H1 (cell line): ENCODE measurements around the gene LRP1.

Experiments used
- CTCF ChIP-seq, 3 experiments: IDR thresholded peaks; 1 replicate in 2 of 3; 2 replicates in 1 of 3; pipeline versions ENCODE4 v1.5.1 to v1.6.1; 2011; ENCODE audit warnings: low read length in 3 of 3, mild to moderate bottlenecking in 3 of 3, inconsistent platforms in 2 of 3, low read depth in 1 of 3, moderate library complexity in 1 of 3; ENCODE audit not compliant: insufficient read depth in 1 of 3; ENCODE audit errors: control extremely low read depth in 1 of 3
- HDAC2 ChIP-seq, 2 experiments: fragments of 300-600 bp in 1 of 2; sonication (generic) in 1 of 2; IDR thresholded peaks; 2 replicates each; pipeline ENCODE4 v1.6.1; 2011 to 2012; ENCODE audit warnings: low read depth in 2 of 2, low read length in 2 of 2, mild to moderate bottlenecking in 2 of 2, moderate library complexity in 2 of 2, borderline replicate concordance in 1 of 2, inconsistent platforms in 1 of 2
- HDAC6 ChIP-seq: IDR thresholded peaks from one replicate; pipeline ENCODE4 v1.7.1; 2012; ENCODE audit warnings: low read depth, mild to moderate bottlenecking, inconsistent platforms, low read length, moderate library complexity
- MAFK ChIP-seq: IDR thresholded peaks from 2 replicates; pipeline ENCODE4 v1.6.1; 2012; ENCODE audit warnings: low read depth, mild to moderate bottlenecking, improper control_type of control experiment, low read length
- POLR2A ChIP-seq, 2 experiments: IDR thresholded peaks; 1 replicate in 1 of 2; 2 replicates in 1 of 2; pipeline ENCODE4 v1.6.1; 2011; ENCODE audit warnings: low read depth in 2 of 2, low read length in 2 of 2, mild to moderate bottlenecking in 2 of 2; ENCODE audit errors: control extremely low read depth in 1 of 2
- POLR2AphosphoS5 ChIP-seq: IDR thresholded peaks from 2 replicates; pipeline ENCODE4 v1.6.1; 2011; ENCODE audit warnings: low read depth, low read length
- RFX5 ChIP-seq: IDR thresholded peaks from 2 replicates; pipeline ENCODE4 v1.6.1; 2011; ENCODE audit warnings: low read depth, low read length, improper control_type of control experiment, borderline replicate concordance

GRCh38 chr12:57176139-57176477 is 47.8 kb downstream of the LRP1 start:
- no peak for TF ChIP-seq CTCF (IDR thresholded peaks at IDR 0.05; ENCODE audit: control extremely low read depth in 1 of 3, insufficient read depth in 1 of 3, low read depth in 1 of 3, low read length in 3 of 3)
- no peak for TF ChIP-seq MAFK
- TF ChIP-seq HDAC2 (IDR thresholded peaks at IDR 0.05; ENCODE audit: borderline replicate concordance in 1 of 2, low read depth in 2 of 2, low read length in 2 of 2), result no peak
- TF ChIP-seq POLR2A (IDR thresholded peaks at IDR 0.05; ENCODE audit: control extremely low read depth in 1 of 2, low read depth in 2 of 2, low read length in 2 of 2), result no peak
- no peak for TF ChIP-seq POLR2AphosphoS5
- no peak for TF ChIP-seq HDAC6
- TF ChIP-seq RFX5, result no peak
